Peyer's patch (tissue), 4 donors: Measurements from ENCODE around the gene POLDIP3.

Experiments used
- CTCF ChIP-seq, 6 experiments: fragments of 450-650 bp in 4 of 6; fragments of 200-600 bp in 2 of 6; sonication (generic) in 1 of 6; IDR thresholded peaks; one replicate each; pipeline ENCODE4 v1.5.1; 2017 to 2019; ENCODE audit warnings: antibody characterized with exemption in 6 of 6, mild to moderate bottlenecking in 3 of 6, moderate library complexity in 1 of 6
- POLR2A ChIP-seq, 2 donors: fragments of 450-650 bp; IDR thresholded peaks; one replicate each; pipeline ENCODE4 v1.5.1; 2017; ENCODE audit warnings: antibody characterized with exemption in 2 of 2, mild to moderate bottlenecking in 2 of 2, moderate library complexity in 2 of 2

GRCh38 chr22:42648017-42648367 is 33.3 kb upstream of the POLDIP3 start:
- TF ChIP-seq CTCF (IDR thresholded peaks at IDR 0.05) = no peak
- no peak for TF ChIP-seq POLR2A (IDR thresholded peaks at IDR 0.05)
